Neural progenitor cell (in vitro differentiated cells): Measurements from ENCODE around the gene CES3. TPM values are rescaled to one million over a fixed set of nuclear protein-coding genes. Genes with fewer than 3 reads are reported as not detected.

Experiments used
- DNase-seq: peaks from one replicate; pipeline ENCODE4 v3.0.0-alpha.2; 2016; ENCODE audit warnings: low spot score
- H2AFZ ChIP-seq: fragments of 200-600 bp; sonication (generic); replicated peaks from 2 replicates; pipeline ENCODE4 v1.6.1; 2016; ENCODE audit warnings: antibody characterized with exemption
- H3F3A ChIP-seq: fragments of 200-600 bp; sonication (generic); 2 replicates; pipeline ENCODE4 v1.6.1; 2016; ENCODE audit warnings: antibody characterized with exemption, low read depth
- H3K27ac ChIP-seq: fragments of 200-600 bp; sonication (generic); 2 replicates; pipeline ENCODE4 v1.5.1; 2016; ENCODE audit warnings: mild to moderate bottlenecking
- H3K27me3 ChIP-seq: fragments of 200-600 bp; sonication (generic); 2 replicates; pipeline ENCODE4 v1.6.1; 2016; ENCODE audit warnings: mild to moderate bottlenecking, moderate library complexity
- H3K36me3 ChIP-seq: fragments of 200-600 bp; sonication (generic); 2 replicates; pipeline ENCODE4 v1.5.1; 2016
- H3K4me1 ChIP-seq: fragments of 200-600 bp; sonication (generic); 2 replicates; pipeline ENCODE4 v1.6.1; 2016; ENCODE audit warnings: mixed run types
- H3K4me2 ChIP-seq: fragments of 200-600 bp; sonication (generic); 2 replicates; pipeline ENCODE4 v1.6.1; 2016
- H3K4me3 ChIP-seq: fragments of 200-600 bp; sonication (generic); 2 replicates; pipeline ENCODE4 v1.5.1; 2016
- H3K79me2 ChIP-seq: fragments of 200-600 bp; sonication (generic); 2 replicates; pipeline ENCODE4 v1.6.1; 2016; ENCODE audit warnings: low read depth
- H3K9ac ChIP-seq: fragments of 200-600 bp; sonication (generic); 2 replicates; pipeline ENCODE4 v1.6.1; 2016
- H3K9me3 ChIP-seq: fragments of 200-600 bp; sonication (generic); 2 replicates; pipeline ENCODE4 v1.5.1; 2016; ENCODE audit warnings: low read depth
- H4K20me1 ChIP-seq: fragments of 200-600 bp; sonication (generic); 2 replicates; pipeline ENCODE4 v1.6.1; 2016; ENCODE audit warnings: low read depth
- H3K27ac Mint-ChIP-seq: 3 replicates; pipeline ENCODE4 v1.8.0; 2021; ENCODE audit warnings: mixed read lengths
- H3K27me3 Mint-ChIP-seq: 2 replicates; pipeline ENCODE4 v1.8.0; 2022; ENCODE audit warnings: low read depth, mild to moderate bottlenecking, inconsistent platforms, moderate library complexity, mixed read lengths; ENCODE audit not compliant: insufficient read depth
- H3K36me3 Mint-ChIP-seq: 3 replicates; pipeline ENCODE4 v1.8.0; 2021; ENCODE audit warnings: mixed read lengths
- H3K4me1 Mint-ChIP-seq: 3 replicates; pipeline ENCODE4 v1.8.0; 2021; ENCODE audit warnings: mixed read lengths
- H3K4me3 Mint-ChIP-seq: 3 replicates; pipeline ENCODE4 v1.8.0; 2021; ENCODE audit warnings: mild to moderate bottlenecking, moderate library complexity, mixed read lengths
- H3K9me3 Mint-ChIP-seq: 3 replicates; pipeline ENCODE4 v1.8.0; 2020; ENCODE audit warnings: mixed read lengths
- CTCF ChIP-seq: fragments of 200-600 bp; sonication (generic); IDR thresholded peaks from 2 replicates; pipeline ENCODE4 v1.5.1; 2017; ENCODE audit warnings: antibody characterized with exemption, mild to moderate bottlenecking
- EZH2 ChIP-seq: fragments of 200-600 bp; sonication (generic); IDR thresholded peaks from 2 replicates; pipeline ENCODE4 v1.6.1; 2017; ENCODE audit warnings: antibody characterized with exemption, mild to moderate bottlenecking, moderate library complexity
- EZH2phosphoT487 ChIP-seq: fragments of 200-600 bp; sonication (generic); IDR thresholded peaks from 2 replicates; pipeline ENCODE4 v1.6.1; 2017; ENCODE audit warnings: antibody characterized with exemption
- total RNA-seq: library from RNA; depleted of rRNA; stranded (reverse); fragments of >200 nt; gene quantifications from 2 replicates; pipeline ENCODE4 v1.2.3, GENCODE V29; 2015; ENCODE audit warnings: low replicate concordance

CES3 gene
- total RNA-seq, 1 donor from 2014 or later = 5.7 TPM

- H3K9me3 Mint-ChIP-seq = no peaks in the 10 kb centered on the region
- H3K27me3 ChIP-seq = peaks cover 56% of the 10 kb centered on the region
- peaks cover 12% of the 10 kb centered on the region for H3F3A ChIP-seq
- no peaks in the 10 kb centered on the region for H3K9me3 ChIP-seq
- peaks cover 27% of the 10 kb centered on the region for H3K4me1 Mint-ChIP-seq
- peaks cover 40% of the 10 kb centered on the region for H3K27me3 Mint-ChIP-seq
- H4K20me1 ChIP-seq = peaks cover 10% of the 10 kb centered on the region
- no peaks in the 10 kb centered on the region for H3K4me1 ChIP-seq
- no peak for TF ChIP-seq CTCF
- TF ChIP-seq EZH2 = no peak
- TF ChIP-seq EZH2phosphoT487 = no peak
- H2AFZ ChIP-seq = no peak overlapping the region
- no peak overlapping the region for H3K9ac ChIP-seq
- H3K79me2 ChIP-seq = no peaks in the 10 kb centered on the region
- no peaks in the 10 kb centered on the region for H3K36me3 Mint-ChIP-seq
- H3K27ac ChIP-seq = no peak overlapping the region
- no peak overlapping the region for H3K4me2 ChIP-seq
- no peaks in the 10 kb centered on the region for H3K36me3 ChIP-seq
- peak overlapping the region; percentile 60 for H3K4me3 Mint-ChIP-seq
- no peak for DNase-seq
- H3K27ac Mint-ChIP-seq = no peak overlapping the region
- no peak overlapping the region for H3K4me3 ChIP-seq
Observed at GRCh38 chr16:66926171-66926947, 34.7 kb upstream of the CES3 start.

- no peaks in the 10 kb centered on the region for H3K79me2 ChIP-seq
- H3K9ac ChIP-seq = no peak overlapping the region
- Mint-ChIP-seq H3K27ac (no peak overlapping the region), H3K27me3 (peaks cover 38% of the 10 kb centered on the region), H3K9me3 (no peaks in the 10 kb centered on the region), H3K36me3 (no peaks in the 10 kb centered on the region), H3K4me3 (no peak overlapping the region), H3K4me1 (peaks cover 26% of the 10 kb centered on the region)
- no peaks in the 10 kb centered on the region for H3K9me3 ChIP-seq
- peaks cover 53% of the 10 kb centered on the region for H3K27me3 ChIP-seq
- H3K4me1 ChIP-seq = no peaks in the 10 kb centered on the region
- H3K27ac ChIP-seq = no peak overlapping the region
- no peak overlapping the region for H2AFZ ChIP-seq
- TF ChIP-seq EZH2phosphoT487 (no peak), CTCF (no peak), EZH2 (no peak)
- no peaks in the 10 kb centered on the region for H3K36me3 ChIP-seq
- H3F3A ChIP-seq = peaks cover 12% of the 10 kb centered on the region
- no peak for DNase-seq
- H3K4me3 ChIP-seq = no peak overlapping the region
- H4K20me1 ChIP-seq = peaks cover 10% of the 10 kb centered on the region
- no peak overlapping the region for H3K4me2 ChIP-seq
Observed at GRCh38 chr16:66926961-66927436, 34.1 kb upstream of the CES3 start.

GRCh38 chr16:66927918-66928649 lies 33.0 kb upstream of the CES3 start:
- no peak overlapping the region for H3K4me3 Mint-ChIP-seq

More at GRCh38 chr16:66927918-66928649, 33.0 kb upstream of the CES3 start:
- Histone ChIP-seq H3K4me2 (no peak overlapping the region), H3K27ac (no peak overlapping the region), H3K9me3 (no peaks in the 10 kb centered on the region), H3K9ac (no peak overlapping the region), H3K36me3 (no peaks in the 10 kb centered on the region), H3K79me2 (peaks cover under 1% of the 10 kb centered on the region), H3K4me3 (no peak overlapping the region), H3K4me1 (no peaks in the 10 kb centered on the region), H3F3A (peaks cover 12% of the 10 kb centered on the region), H2AFZ (no peak overlapping the region), H4K20me1 (peaks cover 10% of the 10 kb centered on the region), H3K27me3 (peaks cover 49% of the 10 kb centered on the region)
- TF ChIP-seq CTCF (no peak), EZH2 (no peak)
- H3K4me1 Mint-ChIP-seq = peaks cover 32% of the 10 kb centered on the region
- no peak for DNase-seq
- H3K9me3 Mint-ChIP-seq = no peaks in the 10 kb centered on the region
- H3K36me3 Mint-ChIP-seq = no peaks in the 10 kb centered on the region
- peaks cover 39% of the 10 kb centered on the region for H3K27me3 Mint-ChIP-seq
- H3K27ac Mint-ChIP-seq = peak overlapping the region; percentile 69
